ENCODE results near the gene MYLIP.

- no peak for TF ChIP-seq POLR2A (IDR thresholded peaks at IDR 0.05)
- TF ChIP-seq CTCF (IDR thresholded peaks at IDR 0.05), result no peak
These were observed 31.9 kb downstream of the MYLIP start for GRCh38 chr6:16160794-16161193.
